BE2C (cell line): ENCODE results near the gene MSI1.
A peak's percentile ranks its signal among the peaks of the same experiment; 100 is the strongest.
"Not testable (repeated sequence)": the region's sequence is repeated elsewhere in the genome, so short reads cannot be mapped to it uniquely, and the experiment has no call there.

Experiments
- DNase-seq: peaks from one replicate; pipeline ENCODE4 v3.0.0-alpha.2; 2020
- H3K27me3 ChIP-seq: fragments of 250-450 bp; sonication (Bioruptor Pico); 2 replicates; pipeline ENCODE4 v1.5.1; 2020; ENCODE audit warnings: mild to moderate bottlenecking
- H3K36me3 ChIP-seq: fragments of 250-450 bp; sonication (Bioruptor Pico); 2 replicates; pipeline ENCODE4 v1.5.1; 2020; ENCODE audit warnings: mild to moderate bottlenecking
- H3K4me1 ChIP-seq: fragments of 250-450 bp; sonication (Bioruptor Pico); 2 replicates; pipeline ENCODE4 v1.5.1; 2020
- H3K4me3 ChIP-seq: 2 replicates; pipeline ENCODE4 v1.5.1; 2011; ENCODE audit warnings: low read depth, low read length
- H3K9me3 ChIP-seq: fragments of 250-450 bp; sonication (Bioruptor Pico); 2 replicates; pipeline ENCODE4 v1.5.1; 2020
- TF ChIP-seq, protein P1 (sequence below): IDR thresholded peaks from 2 replicates; pipeline ENCODE4 v1.5.1; 2012; ENCODE audit warnings: mild to moderate bottlenecking, low read depth, low read length

Gene MSI1

GRCh38 chr12:120335447-120335846, 33.5 kb downstream of the MSI1 start:
- TF ChIP-seq, protein P1, sequence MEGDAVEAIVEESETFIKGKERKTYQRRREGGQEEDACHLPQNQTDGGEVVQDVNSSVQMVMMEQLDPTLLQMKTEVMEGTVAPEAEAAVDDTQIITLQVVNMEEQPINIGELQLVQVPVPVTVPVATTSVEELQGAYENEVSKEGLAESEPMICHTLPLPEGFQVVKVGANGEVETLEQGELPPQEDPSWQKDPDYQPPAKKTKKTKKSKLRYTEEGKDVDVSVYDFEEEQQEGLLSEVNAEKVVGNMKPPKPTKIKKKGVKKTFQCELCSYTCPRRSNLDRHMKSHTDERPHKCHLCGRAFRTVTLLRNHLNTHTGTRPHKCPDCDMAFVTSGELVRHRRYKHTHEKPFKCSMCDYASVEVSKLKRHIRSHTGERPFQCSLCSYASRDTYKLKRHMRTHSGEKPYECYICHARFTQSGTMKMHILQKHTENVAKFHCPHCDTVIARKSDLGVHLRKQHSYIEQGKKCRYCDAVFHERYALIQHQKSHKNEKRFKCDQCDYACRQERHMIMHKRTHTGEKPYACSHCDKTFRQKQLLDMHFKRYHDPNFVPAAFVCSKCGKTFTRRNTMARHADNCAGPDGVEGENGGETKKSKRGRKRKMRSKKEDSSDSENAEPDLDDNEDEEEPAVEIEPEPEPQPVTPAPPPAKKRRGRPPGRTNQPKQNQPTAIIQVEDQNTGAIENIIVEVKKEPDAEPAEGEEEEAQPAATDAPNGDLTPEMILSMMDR: peak; percentile 67
- not testable (repeated sequence) for H3K36me3 ChIP-seq, H3K27me3 ChIP-seq, H3K9me3 ChIP-seq, H3K4me1 ChIP-seq, H3K4me3 ChIP-seq
- DNase-seq: peak; percentile 68

DNA sequence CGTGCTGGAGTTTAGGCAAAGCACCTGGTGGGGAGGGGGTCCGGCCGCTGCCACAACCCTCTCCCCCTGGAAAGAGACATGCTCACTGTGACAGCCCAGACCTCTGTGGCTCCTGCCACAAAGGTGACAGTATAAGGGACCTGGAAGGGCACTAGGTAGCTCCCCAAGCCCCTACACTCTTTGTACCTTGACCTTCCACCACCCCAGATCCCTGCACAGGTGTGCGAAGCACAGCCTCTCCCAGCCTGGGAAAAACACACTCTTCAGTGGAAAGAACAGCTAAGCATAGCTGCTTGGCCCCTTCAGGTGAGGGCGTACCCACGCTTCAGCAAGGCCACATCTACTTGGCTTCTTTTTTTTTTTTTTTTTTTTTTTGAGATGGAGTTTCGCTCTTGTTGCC, 36.4 kb downstream of the MSI1 start:
- Histone ChIP-seq H3K4me1 (no peaks in the 10 kb centered on the region), H3K27me3 (no peaks in the 10 kb centered on the region), H3K36me3 (no peaks in the 10 kb centered on the region), H3K9me3 (peaks cover 5% of the 10 kb centered on the region; the same call in 1 of the 2 replicates), H3K4me3 (no peak overlapping the region)
- TF ChIP-seq, protein P1: no peak
- DNase-seq: no peak

GRCh38 chr12:120332041-120332440, 36.9 kb downstream of the MSI1 start:
- no peaks in the 10 kb centered on the region for H3K4me1 ChIP-seq
- DNase-seq: no peak
- H3K4me3 ChIP-seq: no peak overlapping the region
- no peaks in the 10 kb centered on the region for H3K36me3 ChIP-seq
- H3K27me3 ChIP-seq: no peaks in the 10 kb centered on the region
- peaks cover 3% of the 10 kb centered on the region; the same call in 1 of the 2 replicates for H3K9me3 ChIP-seq
- TF ChIP-seq, protein P1: no peak

GRCh38 chr12:120331390-120331789, 37.6 kb downstream of the MSI1 start:
- Histone ChIP-seq H3K36me3 (no peaks in the 10 kb centered on the region), H3K4me3 (no peak overlapping the region), H3K27me3 (no peaks in the 10 kb centered on the region), H3K4me1 (no peaks in the 10 kb centered on the region), H3K9me3 (no peaks in the 10 kb centered on the region)
- DNase-seq: no peak
- TF ChIP-seq, protein P1: no peak

GRCh38 chr12:120328228-120328627, 40.7 kb downstream of the MSI1 start:
- Histone ChIP-seq H3K36me3 (no peaks in the 10 kb centered on the region), H3K4me3 (no peak overlapping the region), H3K9me3 (no peaks in the 10 kb centered on the region), H3K27me3 (no peaks in the 10 kb centered on the region), H3K4me1 (no peaks in the 10 kb centered on the region)
- no peak for DNase-seq
- TF ChIP-seq, protein P1: no peak

DNA sequence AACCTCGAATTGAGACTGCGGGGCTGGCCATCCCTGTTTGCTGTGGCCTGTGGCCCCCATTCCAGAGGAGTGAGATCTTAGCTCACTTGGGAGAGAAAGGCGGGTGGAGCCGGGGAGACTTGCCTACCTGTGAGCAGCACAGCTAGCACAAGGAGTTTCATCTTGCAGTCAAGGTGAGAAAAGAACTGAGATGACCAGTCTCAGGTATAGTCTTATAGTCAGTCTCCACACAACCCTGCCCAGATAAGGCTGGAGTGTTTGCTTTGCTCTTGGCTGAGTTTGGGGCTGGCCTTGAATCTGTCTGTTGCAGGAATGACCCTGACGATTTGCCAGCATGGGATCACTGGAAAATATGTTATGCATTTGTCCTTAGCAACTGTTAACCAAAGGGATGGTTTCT, 41.4 kb downstream of the MSI1 start, which contains the start of gene PLA2G1B:
Gene PLA2G1B, minus strand, starts transcription at position 187 of the 400 bp plus-strand sequence. Its CDS starts 26 bp downstream, at position 161.
- H3K36me3 ChIP-seq: no peaks in the 10 kb centered on the region
- H3K27me3 ChIP-seq: no peaks in the 10 kb centered on the region
- no peak within 1 kb of the TSS for H3K4me3 ChIP-seq
- H3K4me1 ChIP-seq: no peaks in the 10 kb centered on the region
- no peak for DNase-seq
- TF ChIP-seq, protein P1: no peak
- no peaks in the 10 kb centered on the region for H3K9me3 ChIP-seq
